H1 (cell line): Measurements from ENCODE around the gene TFF1. TPM values are rescaled to one million over a fixed set of nuclear protein-coding genes. Genes with fewer than 3 reads are reported as not detected.

ENCODE experiments used
- CTCF ChIA-PET: fragments of 300-600 bp; sonication (Branson Sonifier 250); formaldehyde crosslinking; loops from one replicate; lab custom pipeline; 2021; ENCODE audit not compliant: partially characterized antibody; lab: Charles Lee
- POLR2A ChIA-PET: fragments of 300-600 bp; sonication (Branson Sonifier 250); formaldehyde crosslinking; loops from one replicate; lab custom pipeline; 2021; ENCODE audit warnings: inconsistent platforms; ENCODE audit not compliant: partially characterized antibody; lab: Charles Lee
- DNase-seq, 2 experiments: peaks; one replicate each; pipeline versions ENCODE4 v3.0.0 to v3.0.0-alpha.2; 2010 to 2022; ENCODE audit warnings: low spot score in 2 of 2, low read depth in 1 of 2, mixed read lengths in 1 of 2
- FAIRE-seq: peaks from 2 replicates; lab custom pipeline; 2011; peaks lifted over from hg19 to GRCh38; lab: Jason Lieb, UNC
- H2AFZ ChIP-seq: 2 replicates; pipeline ENCODE4 v1.8.1; 2012; ENCODE audit warnings: low read length, inconsistent platforms
- H2AK5ac ChIP-seq: 2 replicates; pipeline ENCODE4 v1.6.1; 2013; ENCODE audit warnings: low read depth, low read length
- H2BK120ac ChIP-seq: replicated peaks from 2 replicates; pipeline ENCODE3; 2013; ENCODE audit warnings: low read depth, low read length, inconsistent platforms
- H2BK12ac ChIP-seq: 2 replicates; pipeline ENCODE4 v1.6.1; 2013; ENCODE audit warnings: low read depth, low read length
- H2BK15ac ChIP-seq: 2 replicates; pipeline ENCODE4 v1.6.1; 2013; ENCODE audit warnings: low read length
- H2BK20ac ChIP-seq: 2 replicates; pipeline ENCODE4 v1.6.1; 2013; ENCODE audit warnings: low read length
- H2BK5ac ChIP-seq: 2 replicates; pipeline ENCODE4 v1.6.1; 2013; ENCODE audit warnings: low read depth, low read length
- H3K14ac ChIP-seq: 2 replicates; pipeline ENCODE4 v1.6.1; 2013; ENCODE audit warnings: inconsistent platforms; ENCODE audit not compliant: insufficient read length
- H3K18ac ChIP-seq: 2 replicates; pipeline ENCODE4 v1.6.1; 2013; ENCODE audit warnings: low read length; ENCODE audit errors: extremely low read depth
- H3K23ac ChIP-seq: 2 replicates; pipeline ENCODE4 v1.6.1; 2013; ENCODE audit warnings: inconsistent platforms; ENCODE audit not compliant: insufficient read length
- H3K23me2 ChIP-seq: 2 replicates; pipeline ENCODE4 v1.6.1; 2013; ENCODE audit warnings: low read depth, low read length
- H3K27ac ChIP-seq: 2 replicates; pipeline ENCODE4 v1.6.1; 2011; ENCODE audit warnings: low read depth, low read length, inconsistent platforms
- H3K27me3 ChIP-seq, 4 experiments: replicated peaks in 1 of 4; 1 replicate in 1 of 4; 2 replicates in 3 of 4; pipeline versions ENCODE4 v1.6.1 to v1.8.1; 2011 to 2013; ENCODE audit warnings: low read length in 3 of 4, mild to moderate bottlenecking in 3 of 4, inconsistent platforms in 2 of 4, mixed read lengths in 2 of 4, moderate library complexity in 1 of 4; ENCODE audit not compliant: control insufficient read depth in 3 of 4, insufficient read depth in 3 of 4; ENCODE audit errors: extremely low read depth in 1 of 4
- H3K36me3 ChIP-seq, 4 experiments: 2 replicates each; pipeline versions ENCODE4 v1.6.1 to v1.8.1; 2011 to 2013; ENCODE audit warnings: mild to moderate bottlenecking in 4 of 4, low read length in 3 of 4, moderate library complexity in 2 of 4, control low read depth in 1 of 4, inconsistent platforms in 1 of 4; ENCODE audit not compliant: insufficient read depth in 4 of 4, control insufficient read depth in 2 of 4
- H3K4ac ChIP-seq: replicated peaks from 2 replicates; pipeline ENCODE3; 2013; ENCODE audit warnings: low read length, low read depth, mixed read lengths, inconsistent platforms; ENCODE audit not compliant: insufficient read length
- H3K4me1 ChIP-seq, 4 experiments: replicated peaks in 1 of 4; 1 replicate in 1 of 4; 2 replicates in 3 of 4; pipeline versions ENCODE4 v1.6.1 to v1.8.1; 2011 to 2013; ENCODE audit warnings: low read length in 3 of 4, inconsistent platforms in 2 of 4, mixed read lengths in 1 of 4; ENCODE audit not compliant: insufficient read depth in 4 of 4, control insufficient read depth in 3 of 4
- H3K4me2 ChIP-seq, 2 experiments: 2 replicates each; pipeline versions ENCODE4 v1.6.1 to v1.8.1; 2011 to 2013; ENCODE audit warnings: low read depth in 2 of 2, low read length in 2 of 2, control low read depth in 1 of 2, inconsistent platforms in 1 of 2, mild to moderate bottlenecking in 1 of 2; ENCODE audit not compliant: insufficient read depth in 1 of 2
- H3K4me3 ChIP-seq, 4 experiments: fragments of 200-600, 300-600 bp in 1 of 4; sonication (generic), shearing (Covaris generic), sonication (Bioruptor Twin) in 1 of 4; 2 replicates each; pipeline versions ENCODE4 v1.5.1 to v1.8.1; 2011 to 2016; ENCODE audit warnings: low read length in 4 of 4, low read depth in 3 of 4, control low read depth in 2 of 4, inconsistent platforms in 2 of 4, mild to moderate bottlenecking in 2 of 4, mixed read lengths in 1 of 4, moderate library complexity in 1 of 4; ENCODE audit not compliant: insufficient read depth in 2 of 4; ENCODE audit errors: extremely low read depth in 1 of 4
- H3K56ac ChIP-seq: replicated peaks from 2 replicates; pipeline ENCODE3; 2013; ENCODE audit warnings: low read depth, mild to moderate bottlenecking, mixed read lengths, low read length, inconsistent platforms; ENCODE audit not compliant: insufficient read length
- H3K79me1 ChIP-seq: 2 replicates; pipeline ENCODE4 v1.6.1; 2013; ENCODE audit warnings: low read depth, low read length, control low read depth
- H3K79me2 ChIP-seq, 2 experiments: 2 replicates each; pipeline versions ENCODE4 v1.6.1 to v1.8.1; 2012 to 2013; ENCODE audit warnings: low read length in 2 of 2, mild to moderate bottlenecking in 2 of 2, inconsistent platforms in 1 of 2; ENCODE audit not compliant: insufficient read depth in 2 of 2, control insufficient read depth in 1 of 2
- H3K9ac ChIP-seq, 4 experiments: replicated peaks in 1 of 4; 1 replicate in 1 of 4; 2 replicates in 3 of 4; pipeline versions ENCODE4 v1.6.1 to v1.8.1; 2011 to 2013; ENCODE audit warnings: low read depth in 3 of 4, low read length in 3 of 4, control low read depth in 2 of 4, mild to moderate bottlenecking in 2 of 4, moderate library complexity in 2 of 4, inconsistent platforms in 1 of 4; ENCODE audit errors: extremely low read depth in 1 of 4
- H3K9me3 ChIP-seq, 2 experiments: 2 replicates each; pipeline versions ENCODE4 v1.6.1 to v1.8.1; 2012 to 2013; ENCODE audit warnings: mild to moderate bottlenecking in 2 of 2, moderate library complexity in 2 of 2, control low read depth in 1 of 2, inconsistent platforms in 1 of 2, low read depth in 1 of 2, low read length in 1 of 2, mixed read lengths in 1 of 2; ENCODE audit not compliant: insufficient read depth in 2 of 2
- H4K20me1 ChIP-seq, 2 experiments: replicated peaks in 1 of 2; 2 replicates each; pipeline versions ENCODE3 to v1.8.1; 2011 to 2013; ENCODE audit warnings: inconsistent platforms in 2 of 2, low read length in 2 of 2, mild to moderate bottlenecking in 1 of 2; ENCODE audit not compliant: insufficient read depth in 2 of 2, control insufficient read depth in 1 of 2
- H4K5ac ChIP-seq: 2 replicates; pipeline ENCODE4 v1.6.1; 2013; ENCODE audit warnings: low read length, low read depth, mixed read lengths, inconsistent platforms; ENCODE audit not compliant: insufficient read length
- H4K8ac ChIP-seq: 2 replicates; pipeline ENCODE4 v1.8.0; 2013; ENCODE audit warnings: mild to moderate bottlenecking, moderate library complexity, low read length, inconsistent platforms; ENCODE audit not compliant: insufficient read depth; ENCODE audit errors: extremely low read depth
- H4K91ac ChIP-seq: replicated peaks from 2 replicates; pipeline ENCODE3; 2013; ENCODE audit warnings: low read length, mixed read lengths, inconsistent platforms; ENCODE audit not compliant: insufficient read length
- BRCA1 ChIP-seq: IDR thresholded peaks from 2 replicates; pipeline ENCODE4 v1.6.1; 2012; ENCODE audit warnings: low read depth, low read length, improper control_type of control experiment
- CBX5 ChIP-seq: fragments of 300-800, 300-1000 bp; sonication (generic); IDR thresholded peaks from 2 replicates; pipeline ENCODE4 v1.7.1; 2016; ENCODE audit warnings: antibody characterized with exemption, low read length, low read depth
- CEBPB ChIP-seq: IDR thresholded peaks from 2 replicates; pipeline ENCODE4 v1.6.1; 2012; ENCODE audit warnings: low read depth, low read length
- CHD2 ChIP-seq: IDR thresholded peaks from 2 replicates; pipeline ENCODE4 v1.6.1; 2012; ENCODE audit warnings: low read length, improper control_type of control experiment
- E2F6 ChIP-seq: IDR thresholded peaks from 2 replicates; pipeline ENCODE4 v1.6.1; 2012; ENCODE audit warnings: inconsistent platforms
- NRF1 ChIP-seq: IDR thresholded peaks from 2 replicates; pipeline ENCODE4 v1.6.1; 2011; ENCODE audit warnings: mild to moderate bottlenecking, low read depth, low read length, improper control_type of control experiment
- RXRA ChIP-seq: IDR thresholded peaks from 2 replicates; pipeline ENCODE4 v1.6.1; 2011; ENCODE audit warnings: low read depth, mild to moderate bottlenecking, low read length, moderate library complexity; ENCODE audit not compliant: insufficient read depth
- SAP30 ChIP-seq: fragments of 300-600 bp; sonication (generic); IDR thresholded peaks from 2 replicates; pipeline ENCODE4 v1.7.1; 2012; ENCODE audit warnings: low read length, moderate library complexity, mild to moderate bottlenecking, inconsistent platforms; ENCODE audit not compliant: insufficient read depth, insufficient replicate concordance
- TAF1 ChIP-seq: IDR thresholded peaks from 2 replicates; pipeline ENCODE4 v1.6.1; 2011; ENCODE audit warnings: mild to moderate bottlenecking, low read depth, low read length
- TBP ChIP-seq: IDR thresholded peaks from 2 replicates; pipeline ENCODE4 v1.6.1; 2011; ENCODE audit warnings: low read depth, low read length, improper control_type of control experiment
- USF2 ChIP-seq: IDR thresholded peaks from 2 replicates; pipeline ENCODE4 v1.6.1; 2011; ENCODE audit warnings: low read length, improper control_type of control experiment
- WGBS, 2 experiments: shearing (Covaris generic) in 1 of 2; methylation state at CpG; one replicate each; pipeline versions ENCODE4 v1.1.6 to v1.1.7; 2013 to 2015; ENCODE audit warnings: low lambda C conversion rate in 2 of 2, mixed read lengths in 2 of 2, inconsistent platforms in 1 of 2, low coverage in 1 of 2, missing lambda C conversion rate in 1 of 2; ENCODE audit not compliant: insufficient replicate concordance in 2 of 2, insufficient coverage in 1 of 2, insufficient read length in 1 of 2; ENCODE audit errors: extremely low coverage in 1 of 2, missing lambda C conversion rate in 1 of 2; 5-methylcytosine and 5-hydroxymethylcytosine counted together
- polyA plus RNA-seq, 7 experiments: library from polyadenylated mRNA; depleted of rRNA in 3 of 7; stranded (reverse) in 5 of 7; unstranded in 2 of 7; fragments of >200 nt in 5 of 7; fragments of 200-250 nt in 2 of 7; gene quantifications; 1 replicate in 5 of 7; 2 replicates in 1 of 7; 4 replicates in 1 of 7; pipeline versions ENCODE4 v1.2.1 to v1.2.3, GENCODE V29; 2011 to 2013; ENCODE audit warnings: missing spikeins in 2 of 7, mixed read lengths in 2 of 7
- total RNA-seq: library from RNA; stranded (reverse); fragmentation: NEBNext Ultra II Directional; extraction: Animal tissue kit (Norgen Biotek cat#: 25700); gene quantifications from 2 replicates; pipeline ENCODE4 v1.2.1, GENCODE V29; 2021

Gene TFF1
- total and polyA plus RNA-seq, 2 of the 8 experiments (the other 6 are each of a cell fraction or from before 2014, with no cell fraction given) = not detected

- H3K36me3 ChIP-seq = no peaks in the 10 kb centered on the region
- TF ChIP-seq CHD2 = no peak
- no peak for TF ChIP-seq TBP
- TF ChIP-seq USF2 = no peak
- TF ChIP-seq SAP30 = no peak
- TF ChIP-seq CBX5 = no peak
- TF ChIP-seq CEBPB = no peak
- no peak for TF ChIP-seq NRF1
- TF ChIP-seq E2F6 = no peak
- TF ChIP-seq TAF1 = no peak
- TF ChIP-seq BRCA1 = no peak
- TF ChIP-seq RXRA = no peak
Measured at GRCh38 chr21:42375506-42375905, 9.2 kb upstream of the TFF1 start.

More at GRCh38 chr21:42375506-42375905, 9.2 kb upstream of the TFF1 start:
- H3K9ac ChIP-seq = no peak overlapping the region
- peaks cover 0 to 7% (median 0%) of the 10 kb centered on the region in 4 experiments; a peak in 5 of 7 replicates for H3K4me1 ChIP-seq
- no peaks in the 10 kb centered on the region for H4K20me1 ChIP-seq
- POLR2A ChIA-PET = interaction anchor here (1.5 to 1.8 kb wide), 2 partner anchors 14 to 81 kb away, joined by 4 to 5 read pairs; no protein-coding TSS in a partner anchor
- H3K79me1 ChIP-seq = no peaks in the 10 kb centered on the region; the same call in 1 of the 2 replicates
- WGBS, 2 experiments = 84% methylated on average over 11 of the region's 11 CpGs; no CpG with 5 or more reads in 1 of the 2 experiments
- H3K56ac ChIP-seq = no peak overlapping the region
- no peak overlapping the region for H4K5ac ChIP-seq
- no peak for DNase-seq
- H3K4ac ChIP-seq = no peak overlapping the region
- 0 out of 2 replicates have a peak overlapping the region, but pooled peaks have one; percentile 9 for H2BK12ac ChIP-seq
- no peaks in the 10 kb centered on the region for H3K23me2 ChIP-seq
- no peak overlapping the region for H2AK5ac ChIP-seq
- no peak overlapping the region for H2BK120ac ChIP-seq
- no peaks in the 10 kb centered on the region for H3K79me2 ChIP-seq
- no peak overlapping the region for H3K4me3 ChIP-seq
- no peak overlapping the region for H3K23ac ChIP-seq
- H3K14ac ChIP-seq = no peak overlapping the region
- H3K27ac ChIP-seq = no peak overlapping the region
- no peak for FAIRE-seq
- no peak overlapping the region for H2AFZ ChIP-seq
- CTCF ChIA-PET = interaction anchor here (0.9 to 3.8 kb wide), 7 partner anchors 15 to 230 kb away, joined by 3 to 18 read pairs (median 4); no protein-coding TSS in a partner anchor
- H3K4me2 ChIP-seq = peak overlapping the region in 1 of 2 experiments; percentile 33; a peak in 1 of 4 replicates
- H2BK20ac ChIP-seq = no peak overlapping the region
- H3K18ac ChIP-seq = no peak overlapping the region; the same call in none of the 2 replicates
- H3K9me3 ChIP-seq = no peaks in the 10 kb centered on the region
- H4K91ac ChIP-seq = no peak overlapping the region
- no peak overlapping the region for H2BK15ac ChIP-seq
- H2BK5ac ChIP-seq = no peak overlapping the region
- H4K8ac ChIP-seq = peak overlapping the region; percentile 53; the same call in 1 of the 2 replicates
- H3K27me3 ChIP-seq = peaks cover 0 to 2% (median 0%) of the 10 kb centered on the region in 4 experiments; a peak in 1 of 7 replicates
